ENCODE results near the gene ATF5. TPM values are rescaled to one million over a fixed set of nuclear protein-coding genes. Genes with fewer than 3 reads are reported as not detected.

Gene ATF5
- total RNA-seq, 2 experiments from 2014 or later, result 265 to 527 TPM

GRCh38 chr19:49977881-49978280 lies 48.9 kb downstream of the ATF5 start:
- Histone ChIP-seq H3K27ac (ENCODE audit: low read depth, low read length, poor library complexity, severe bottlenecking) (no peak overlapping the region), H3K4me1 (ENCODE audit: insufficient read depth, low read length, poor library complexity, severe bottlenecking) (no peaks in the 10 kb centered on the region), H3K4me2 (ENCODE audit: low read length) (no peak overlapping the region), H3K36me3 (ENCODE audit: insufficient read depth, low read length) (no peaks in the 10 kb centered on the region), H3K9me3 (ENCODE audit: low read length) (no peaks in the 10 kb centered on the region), H2AFZ (ENCODE audit: low read length) (no peak overlapping the region), H3K4me3 (ENCODE audit: low read depth, low read length, poor library complexity, severe bottlenecking) (no peak overlapping the region), H3K9me2 (ENCODE audit: insufficient read depth, low read length) (no peaks in the 10 kb centered on the region), H4K20me1 (ENCODE audit: insufficient read depth, low read length) (no peaks in the 10 kb centered on the region), H3K79me2 (ENCODE audit: insufficient read depth, low read depth, low read length) (no peaks in the 10 kb centered on the region)
- ChIA-PET POLR2A (no interaction called here), CTCF (ENCODE audit: unreplicated experiment) (no interaction called here)
- no peak for DNase-seq (ENCODE audit: low spot score)
- intact Hi-C loops (cut with micrococcal nuclease; ENCODE audit: unreplicated experiment), result no loop called here
- TF ChIP-seq CTCF (conservative IDR thresholded peaks at IDR 0.05; ENCODE audit: low read length), result no peak
- no peak for TF ChIP-seq EZH2phosphoT487 (IDR thresholded peaks at IDR 0.05; ENCODE audit: borderline replicate concordance, low read depth, low read length)
- BruUV-seq (replicated peaks), result no TSS peak

GRCh38 chr19:49978324-49978723 lies 49.3 kb downstream of the ATF5 start:
- no peak overlapping the region for H3K27ac ChIP-seq (ENCODE audit: low read depth, low read length, poor library complexity, severe bottlenecking)
- no peaks in the 10 kb centered on the region for H3K9me3 ChIP-seq (ENCODE audit: low read length)
- H2AFZ ChIP-seq (ENCODE audit: low read length), result no peak overlapping the region
- no peaks in the 10 kb centered on the region for H3K36me3 ChIP-seq (ENCODE audit: insufficient read depth, low read length)
- ChIA-PET CTCF (ENCODE audit: unreplicated experiment) (interaction anchor here (0.6 kb wide), 2 partner anchors 27 to 165 kb away, joined by 4 to 5 read pairs; partner anchors contain the start of gene FUZ), POLR2A (no interaction called here)
- no peaks in the 10 kb centered on the region for H4K20me1 ChIP-seq (ENCODE audit: insufficient read depth, low read length)
- no peaks in the 10 kb centered on the region for H3K9me2 ChIP-seq (ENCODE audit: insufficient read depth, low read length)
- DNase-seq (ENCODE audit: low spot score), result no peak
- H3K4me2 ChIP-seq (ENCODE audit: low read length), result no peak overlapping the region
- no TSS peak for BruUV-seq (replicated peaks)
- no peaks in the 10 kb centered on the region for H3K79me2 ChIP-seq (ENCODE audit: insufficient read depth, low read depth, low read length)
- intact Hi-C loops (cut with micrococcal nuclease; ENCODE audit: unreplicated experiment), result no loop called here
- no peak overlapping the region for H3K4me3 ChIP-seq (ENCODE audit: low read depth, low read length, poor library complexity, severe bottlenecking)
- H3K4me1 ChIP-seq (ENCODE audit: insufficient read depth, low read length, poor library complexity, severe bottlenecking), result no peaks in the 10 kb centered on the region
- no peak for TF ChIP-seq CTCF (conservative IDR thresholded peaks at IDR 0.05; ENCODE audit: low read length)
- TF ChIP-seq EZH2phosphoT487 (IDR thresholded peaks at IDR 0.05; ENCODE audit: borderline replicate concordance, low read depth, low read length), result no peak

GRCh38 chr19:49981603-49982593 lies 52.9 kb downstream of the ATF5 start:
- intact Hi-C loops (cut with micrococcal nuclease; ENCODE audit: unreplicated experiment), result loop anchor here (1.0 kb wide), 1 partner anchor 51 kb away; no protein-coding TSS in a partner anchor

More at GRCh38 chr19:49981603-49982593, 52.9 kb downstream of the ATF5 start:
- Histone ChIP-seq H3K79me2 (ENCODE audit: insufficient read depth, low read depth, low read length) (no peaks in the 10 kb centered on the region), H3K4me1 (ENCODE audit: insufficient read depth, low read length, poor library complexity, severe bottlenecking) (no peaks in the 10 kb centered on the region), H3K9me2 (ENCODE audit: insufficient read depth, low read length) (no peaks in the 10 kb centered on the region), H3K4me2 (ENCODE audit: low read length) (no peak overlapping the region), H3K36me3 (ENCODE audit: insufficient read depth, low read length) (no peaks in the 10 kb centered on the region), H3K4me3 (ENCODE audit: low read depth, low read length, poor library complexity, severe bottlenecking) (no peak overlapping the region), H3K27ac (ENCODE audit: low read depth, low read length, poor library complexity, severe bottlenecking) (no peak overlapping the region), H2AFZ (ENCODE audit: low read length) (no peak overlapping the region), H4K20me1 (ENCODE audit: insufficient read depth, low read length) (no peaks in the 10 kb centered on the region), H3K9me3 (ENCODE audit: low read length) (no peaks in the 10 kb centered on the region)
- ChIA-PET POLR2A (no interaction called here), CTCF (ENCODE audit: unreplicated experiment) (no interaction called here)
- TF ChIP-seq CTCF (conservative IDR thresholded peaks at IDR 0.05; ENCODE audit: low read length) (no peak), EZH2phosphoT487 (IDR thresholded peaks at IDR 0.05; ENCODE audit: borderline replicate concordance, low read depth, low read length) (no peak)
- no peak for DNase-seq (ENCODE audit: low spot score)
- BruUV-seq (replicated peaks), result no TSS peak
